GM12864 (cell line): ENCODE results near the gene PPEF2.
"Not testable (repeated sequence)": the region's sequence is repeated elsewhere in the genome, so short reads cannot be mapped to it uniquely, and the experiment has no call there.

Source experiments
- DNase-seq: peaks from one replicate; pipeline ENCODE4 v3.0.0-alpha.2; 2011; ENCODE audit warnings: low read depth
- H3K4me3 ChIP-seq: 2 replicates; pipeline ENCODE4 v1.5.1; 2011; ENCODE audit warnings: mild to moderate bottlenecking, low read depth, low read length, control low read depth
- CTCF ChIP-seq: IDR thresholded peaks from 2 replicates; pipeline ENCODE4 v1.5.1; 2011; ENCODE audit warnings: low read depth, mild to moderate bottlenecking, moderate library complexity, low read length, control low read depth, inconsistent platforms; ENCODE audit errors: missing control alignments

The PPEF2 gene

DNA sequence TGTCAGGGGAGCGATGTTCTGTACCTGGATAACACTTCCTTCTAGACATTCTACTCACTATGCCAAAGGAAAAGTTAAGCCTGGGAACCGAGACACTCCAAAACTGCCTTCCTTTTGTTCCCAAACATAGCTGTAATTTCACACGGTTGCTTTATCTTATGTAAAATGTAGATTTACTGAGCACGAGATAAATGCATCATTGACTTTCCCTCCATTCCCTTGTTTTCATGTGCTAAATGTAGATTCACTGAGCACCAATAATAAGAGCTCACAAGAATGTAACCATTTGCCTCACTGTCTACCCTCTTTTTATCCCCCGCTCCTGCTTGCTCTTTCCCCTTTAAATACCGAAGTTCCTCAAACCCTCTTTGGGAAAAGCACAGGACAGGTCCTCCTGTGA lies 10.7 kb upstream of the PPEF2 start:
- no peak for DNase-seq
- H3K4me3 ChIP-seq = no peak overlapping the region
- no peak for TF ChIP-seq CTCF

DNA sequence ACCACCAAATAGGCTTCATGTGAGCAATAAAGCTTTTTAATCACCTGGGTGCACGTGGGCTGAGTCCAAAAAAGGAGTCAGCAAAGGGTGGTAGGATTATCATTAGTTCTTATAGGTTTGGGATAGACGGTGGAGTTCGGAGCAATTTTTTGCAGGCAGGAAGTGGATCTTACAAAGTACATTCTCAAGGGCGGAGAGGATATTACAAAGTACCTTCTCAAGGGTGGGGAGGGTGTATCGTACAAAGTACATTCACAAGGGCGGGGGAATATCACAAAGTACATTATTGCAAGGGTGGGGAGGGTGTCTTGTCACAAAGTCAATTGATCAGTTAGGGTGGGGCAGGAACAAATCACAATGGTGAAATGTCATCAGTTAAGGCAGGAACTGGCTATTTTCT lies 8.6 kb upstream of the PPEF2 start:
- DNase-seq, H3K4me3 ChIP-seq: not testable (repeated sequence)

DNA sequence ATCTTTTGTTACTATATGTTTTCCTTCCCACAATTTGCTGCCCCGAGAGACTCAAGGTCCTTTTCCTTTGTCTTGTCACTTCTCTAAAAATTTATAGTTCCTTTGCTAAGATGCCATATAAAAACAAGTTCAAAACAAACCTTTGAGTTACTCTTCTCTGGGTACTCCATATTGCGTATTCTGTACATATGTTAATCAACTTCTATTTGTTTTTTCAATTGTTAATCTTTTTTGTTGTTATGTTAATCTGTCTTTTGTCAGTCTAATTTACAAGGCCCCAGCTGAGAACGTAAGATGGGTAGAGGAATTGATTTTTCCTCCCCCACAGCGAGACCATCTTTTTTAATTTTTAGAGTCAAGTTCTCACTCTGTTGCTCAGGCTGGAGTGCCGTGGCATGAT lies 7.2 kb upstream of the PPEF2 start:
- no peak for DNase-seq
- no peak for TF ChIP-seq CTCF
- H3K4me3 ChIP-seq = no peak overlapping the region

- TF ChIP-seq CTCF = no peak
- DNase-seq = no peak
- no peak overlapping the region for H3K4me3 ChIP-seq
Observed at GRCh38 chr4:75908555-75908954, 6.3 kb upstream of the PPEF2 start.

- H3K4me3 ChIP-seq = no peak overlapping the region
- DNase-seq = no peak
- TF ChIP-seq CTCF = no peak
Observed at GRCh38 chr4:75907966-75908365, 5.7 kb upstream of the PPEF2 start.

DNA sequence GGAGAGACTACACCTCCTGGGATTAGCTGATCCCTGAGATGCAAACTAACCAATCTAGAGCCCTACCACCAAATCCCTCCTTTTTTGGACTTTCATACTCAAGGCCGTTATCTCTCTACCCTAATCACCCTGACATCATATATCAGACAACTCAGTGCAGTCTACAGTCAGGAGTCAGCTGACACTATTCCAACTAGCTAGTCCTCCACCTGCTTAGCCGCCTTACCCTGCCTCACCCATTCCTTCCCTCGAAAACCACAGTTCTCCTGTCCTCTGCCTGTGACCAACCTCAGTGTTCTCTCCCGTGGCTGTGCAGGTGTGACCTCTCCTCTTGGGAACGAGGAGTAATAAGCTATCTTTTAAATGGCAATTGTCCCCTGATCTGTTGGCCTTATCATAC lies 1.8 kb upstream of the PPEF2 start:
- TF ChIP-seq CTCF = no peak
- no peak for DNase-seq
- no peak overlapping the region for H3K4me3 ChIP-seq

GRCh38 chr4:75898536-75898935 lies 3.7 kb downstream of the PPEF2 start:
- TF ChIP-seq CTCF = no peak
- DNase-seq = no peak
- no peak overlapping the region for H3K4me3 ChIP-seq
